K562 (cell line): ENCODE results near the gene FRMPD4. TPM values are rescaled to one million over a fixed set of nuclear protein-coding genes. Genes with fewer than 3 reads are reported as not detected.

ENCODE experiments used
- ATAC-seq: fragments of 200-7000 bp; cut with Tn5 transposase; 3 replicates; pipeline ENCODE4 v1.9.1; 2020; ENCODE audit warnings: moderate library complexity
- BruUV-seq: library from RNA; stranded (reverse); fragments of 400-500 nt; replicated peaks from 2 replicates; lab custom pipeline; 2021; lab: Mats Ljungman, UMichigan
- CTCF ChIA-PET: fragments of 300-600 bp; formaldehyde crosslinking; extraction: SDS; loops from one replicate; lab custom pipeline; 2021; ENCODE audit warnings: low intra/inter-chr PET ratio; lab: Yijun Ruan, JAX
- POLR2A ChIA-PET: fragments of 300-600, 350-650 bp; sonication (Branson Sonifier 250); formaldehyde crosslinking; extraction: SDS; loops from one replicate; lab custom pipeline; 2021; ENCODE audit warnings: antibody characterized with exemption, inconsistent platforms; lab: Yijun Ruan, JAX
- DNase-seq, 4 experiments: peaks; one replicate each; pipeline versions ENCODE4 v3.0.0 to v3.0.0-alpha.2; 2011 to 2018; ENCODE audit warnings: low spot score in 3 of 4, mixed read lengths in 3 of 4; ENCODE audit errors: extremely low read depth in 1 of 4
- FAIRE-seq: peaks from 2 replicates; lab custom pipeline; 2011; peaks lifted over from hg19 to GRCh38; lab: Jason Lieb, UNC
- H2AFZ ChIP-seq: 2 replicates; pipeline ENCODE4 v1.6.0; 2011; ENCODE audit warnings: low read depth, low read length, control low read depth, inconsistent platforms
- H3K27ac ChIP-seq: fragments of 200-600 bp; 3 replicates; pipeline ENCODE4 v1.8.0; 2011; ENCODE audit warnings: low read depth, mild to moderate bottlenecking, control low read depth, inconsistent platforms, low read length, moderate library complexity, mixed read lengths; ENCODE audit errors: extremely low read depth
- H3K27me3 ChIP-seq, 2 experiments: fragments of 300-600 bp in 1 of 2; 2 replicates in 1 of 2; 3 replicates in 1 of 2; pipeline versions ENCODE4 v1.6.0 to v1.8.0; 2011; ENCODE audit warnings: inconsistent platforms in 2 of 2, low read length in 2 of 2, mild to moderate bottlenecking in 1 of 2, mixed read lengths in 1 of 2, moderate library complexity in 1 of 2; ENCODE audit not compliant: control insufficient read depth in 2 of 2, insufficient read depth in 2 of 2
- H3K36me3 ChIP-seq: fragments of 300-600 bp; 3 replicates; pipeline ENCODE4 v1.8.0; 2011; ENCODE audit warnings: mild to moderate bottlenecking, low read length, inconsistent platforms; ENCODE audit not compliant: control insufficient read depth, insufficient read depth
- H3K4me1 ChIP-seq, 2 experiments: fragments of 200-600 bp in 1 of 2; replicated peaks in 1 of 2; 2 replicates in 1 of 2; 3 replicates in 1 of 2; pipeline versions ENCODE4 v1.5.1 to v1.8.0; 2011; ENCODE audit warnings: inconsistent platforms in 2 of 2, low read length in 2 of 2, mild to moderate bottlenecking in 1 of 2, mixed read lengths in 1 of 2, moderate library complexity in 1 of 2; ENCODE audit not compliant: control insufficient read depth in 2 of 2, insufficient read depth in 2 of 2
- H3K4me2 ChIP-seq: 2 replicates; pipeline ENCODE4 v1.6.1; 2011; ENCODE audit warnings: low read length, control low read depth, inconsistent platforms, mixed read lengths; ENCODE audit not compliant: insufficient read depth
- H3K4me3 ChIP-seq: fragments of 200-600 bp; sonication (generic), shearing (Covaris generic); 2 replicates; pipeline ENCODE4 v1.5.1; 2016; ENCODE audit warnings: control low read depth, inconsistent platforms
- H3K79me2 ChIP-seq: fragments of 200-600 bp; 3 replicates; pipeline ENCODE4 v1.8.0; 2011; ENCODE audit warnings: low read length, inconsistent platforms; ENCODE audit not compliant: control insufficient read depth, insufficient read depth
- H3K9ac ChIP-seq, 2 experiments: 2 replicates each; pipeline versions ENCODE4 v1.6.0 to v1.6.1; 2011; ENCODE audit warnings: low read depth in 2 of 2, low read length in 2 of 2, control low read depth in 1 of 2, inconsistent platforms in 1 of 2, mild to moderate bottlenecking in 1 of 2, mixed read lengths in 1 of 2; ENCODE audit not compliant: insufficient read depth in 1 of 2
- H3K9me1 ChIP-seq: one replicate; pipeline ENCODE4 v1.6.0; 2011; ENCODE audit warnings: inconsistent platforms, mild to moderate bottlenecking, low read length, moderate library complexity; ENCODE audit not compliant: control insufficient read depth, insufficient read depth
- H3K9me3 ChIP-seq: replicated peaks from 2 replicates; pipeline ENCODE4 v1.5.1; 2011; ENCODE audit warnings: low read depth, low read length, inconsistent platforms; ENCODE audit not compliant: control insufficient read depth, insufficient read depth
- H4K20me1 ChIP-seq: replicated peaks from 2 replicates; pipeline ENCODE4 v1.6.1; 2011; ENCODE audit warnings: low read length, inconsistent platforms, mixed read lengths; ENCODE audit not compliant: control insufficient read depth, insufficient read depth
- EP400 ChIP-seq: fragments of 450-650 bp; IDR thresholded peaks from 2 replicates; pipeline ENCODE4 v1.6.1; 2017; ENCODE audit warnings: antibody characterized with exemption, mild to moderate bottlenecking, moderate library complexity
- HIVEP1 ChIP-seq: fragments of 250-450 bp; sonication (Bioruptor Pico); IDR thresholded peaks from 2 replicates; pipeline ENCODE4 v1.4.0; 2020; ENCODE audit warnings: mild to moderate bottlenecking
- MBD2 ChIP-seq: sonication (generic); IDR thresholded peaks from 2 replicates; pipeline ENCODE4 v1.6.1; 2016; ENCODE audit warnings: low read depth, borderline replicate concordance
- PYGO2 ChIP-seq: fragments of 450-650 bp; IDR thresholded peaks from 2 replicates; pipeline ENCODE4 v1.6.1; 2016; ENCODE audit warnings: mild to moderate bottlenecking, missing genetic modification characterization, moderate library complexity, missing compliant biosample characterization
- RBM17 ChIP-seq: fragments of 200-400 bp; formaldehyde crosslinking; IDR thresholded peaks from 2 replicates; pipeline ENCODE4 v1.6.1; 2017; ENCODE audit warnings: low read depth, mild to moderate bottlenecking, low read length, borderline replicate concordance
- TAF1 ChIP-seq: IDR thresholded peaks from 2 replicates; pipeline ENCODE4 v1.6.1; 2011; ENCODE audit warnings: mild to moderate bottlenecking, low read length, moderate library complexity; ENCODE audit not compliant: insufficient read depth, control insufficient read depth, severe bottlenecking; ENCODE audit errors: extremely low read depth
- TARDBP ChIP-seq: fragments of 450-650 bp; IDR thresholded peaks from 2 replicates; pipeline ENCODE4 v1.6.1; 2016
- XRCC4 ChIP-seq: IDR thresholded peaks from one replicate; pipeline ENCODE4 v1.6.1; 2011; ENCODE audit not compliant: insufficient read depth, insufficient read length; ENCODE audit errors: extremely low read depth
- ZNF431 ChIP-seq: sonication (generic); formaldehyde crosslinking; IDR thresholded peaks from 2 replicates; pipeline ENCODE4 v1.8.0; 2022; ENCODE audit warnings: mild to moderate bottlenecking, missing genetic modification reagents
- WGBS: fragments of 100-300 bp; shearing (Covaris generic); methylation state at CpG from one replicate; pipeline ENCODE4 v1.1.6; 2016; ENCODE audit warnings: low coverage, mixed read lengths; ENCODE audit not compliant: insufficient coverage; ENCODE audit errors: missing lambda C conversion rate; 5-methylcytosine and 5-hydroxymethylcytosine counted together
- in situ Hi-C: fragments of 300-500 bp; cut with MboI; formaldehyde crosslinking; loops from 4 replicates; pipeline ENCODE4 v1.15.0; 2018; ENCODE audit warnings: inconsistent platforms, mixed read lengths
- intact Hi-C: fragments of 100-400 bp; cut with micrococcal nuclease; formaldehyde crosslinking; loops from 2 replicates; pipeline ENCODE4 v1.14.2; 2022
- polyA plus RNA-seq, 8 experiments: library from polyadenylated mRNA; depleted of rRNA in 4 of 8; stranded (reverse) in 5 of 8; unstranded in 3 of 8; fragments of >200 nt; fragmentation: Nextera tagmentation in 2 of 8; fragmentation: Illumina TruSeq in 1 of 8; extraction: Ambion mirVana in 2 of 8; extraction: Trizol in 1 of 8; gene quantifications; 2 replicates each; pipeline versions ENCODE4 v1.2.1 to v1.2.3, GENCODE V29; 2011 to 2014; ENCODE audit warnings: inconsistent platforms in 1 of 8, missing spikeins in 1 of 8
- total RNA-seq, 7 experiments: library from RNA; depleted of rRNA in 6 of 7; stranded (reverse); fragments of >200 nt in 6 of 7; fragmentation: Illumina TruSeq in 2 of 7; extraction: Trizol in 2 of 7; gene quantifications; 2 replicates each; pipeline versions ENCODE4 v1.2.1 to v1.2.3, GENCODE V29; 2011 to 2021; ENCODE audit warnings: low replicate concordance in 1 of 7
- TF ChIP-seq, protein P1 (sequence below): IDR thresholded peaks from 3 replicates; pipeline ENCODE4 v1.6.1; 2011; ENCODE audit warnings: borderline replicate concordance, mild to moderate bottlenecking, moderate library complexity; ENCODE audit not compliant: insufficient read length; ENCODE audit errors: extremely low read depth
- TF ChIP-seq, protein P2 (sequence below): sonication (generic); formaldehyde crosslinking; IDR thresholded peaks from 2 replicates; pipeline ENCODE4 v1.9.0; 2022; ENCODE audit warnings: mild to moderate bottlenecking, missing genetic modification reagents
- TF ChIP-seq, protein P3 (sequence below): fragments of 450-650 bp; IDR thresholded peaks from 2 replicates; pipeline ENCODE4 v1.6.1; 2018; ENCODE audit not compliant: partially characterized antibody

FRMPD4 gene
- total and polyA plus RNA-seq, 9 of the 15 experiments (the other 6 are each of a cell fraction or from before 2014, with no cell fraction given) = not detected

DNA sequence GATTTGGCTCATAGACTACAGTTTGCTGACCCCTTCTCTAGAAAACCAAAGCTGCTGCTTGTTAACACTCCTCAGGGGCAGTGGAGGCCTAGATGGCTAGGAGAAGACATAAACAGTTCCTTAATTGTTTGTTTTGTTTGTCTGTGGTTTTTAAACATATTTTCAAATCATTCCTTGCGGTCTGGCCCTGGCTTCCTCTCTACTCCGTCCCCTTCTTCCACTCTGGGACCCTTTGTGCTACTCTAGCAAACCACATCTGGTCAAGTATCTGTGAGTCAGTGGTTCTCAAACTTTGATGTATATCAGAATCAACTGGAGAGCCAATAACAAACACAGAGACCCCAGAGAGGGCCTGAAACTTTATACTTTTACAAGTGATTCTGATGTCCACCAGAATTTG is 36.1 kb downstream of the FRMPD4 start (continued):
- TF ChIP-seq, protein P1, sequence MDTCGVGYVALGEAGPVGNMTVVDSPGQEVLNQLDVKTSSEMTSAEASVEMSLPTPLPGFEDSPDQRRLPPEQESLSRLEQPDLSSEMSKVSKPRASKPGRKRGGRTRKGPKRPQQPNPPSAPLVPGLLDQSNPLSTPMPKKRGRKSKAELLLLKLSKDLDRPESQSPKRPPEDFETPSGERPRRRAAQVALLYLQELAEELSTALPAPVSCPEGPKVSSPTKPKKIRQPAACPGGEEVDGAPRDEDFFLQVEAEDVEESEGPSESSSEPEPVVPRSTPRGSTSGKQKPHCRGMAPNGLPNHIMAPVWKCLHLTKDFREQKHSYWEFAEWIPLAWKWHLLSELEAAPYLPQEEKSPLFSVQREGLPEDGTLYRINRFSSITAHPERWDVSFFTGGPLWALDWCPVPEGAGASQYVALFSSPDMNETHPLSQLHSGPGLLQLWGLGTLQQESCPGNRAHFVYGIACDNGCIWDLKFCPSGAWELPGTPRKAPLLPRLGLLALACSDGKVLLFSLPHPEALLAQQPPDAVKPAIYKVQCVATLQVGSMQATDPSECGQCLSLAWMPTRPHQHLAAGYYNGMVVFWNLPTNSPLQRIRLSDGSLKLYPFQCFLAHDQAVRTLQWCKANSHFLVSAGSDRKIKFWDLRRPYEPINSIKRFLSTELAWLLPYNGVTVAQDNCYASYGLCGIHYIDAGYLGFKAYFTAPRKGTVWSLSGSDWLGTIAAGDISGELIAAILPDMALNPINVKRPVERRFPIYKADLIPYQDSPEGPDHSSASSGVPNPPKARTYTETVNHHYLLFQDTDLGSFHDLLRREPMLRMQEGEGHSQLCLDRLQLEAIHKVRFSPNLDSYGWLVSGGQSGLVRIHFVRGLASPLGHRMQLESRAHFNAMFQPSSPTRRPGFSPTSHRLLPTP = no peak
- TF ChIP-seq, protein P2, sequence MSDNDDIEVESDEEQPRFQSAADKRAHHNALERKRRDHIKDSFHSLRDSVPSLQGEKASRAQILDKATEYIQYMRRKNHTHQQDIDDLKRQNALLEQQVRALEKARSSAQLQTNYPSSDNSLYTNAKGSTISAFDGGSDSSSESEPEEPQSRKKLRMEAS (CRISPR knock-in tag) = no peak
- TF ChIP-seq, all 486 proteins: peak for 0

DNA sequence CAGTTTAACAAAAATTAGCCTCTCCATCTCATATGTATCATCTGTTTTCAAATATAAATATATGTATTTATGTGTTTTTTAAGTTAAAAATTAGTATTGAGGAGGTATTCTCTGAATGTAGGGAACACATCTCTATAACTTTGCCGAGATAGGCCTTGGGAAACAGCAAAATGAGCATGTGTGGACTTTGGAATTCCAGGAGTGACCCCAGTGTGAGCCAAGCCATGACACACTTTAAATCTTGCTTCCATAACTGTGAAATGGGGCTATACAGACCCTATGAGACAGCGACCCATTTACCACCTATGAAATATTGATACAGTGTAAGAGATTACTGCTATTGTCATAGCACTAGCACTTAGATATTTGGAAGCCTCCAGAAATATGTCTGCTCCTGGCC is 58.8 kb downstream of the FRMPD4 start:
- CTCF ChIA-PET = no interaction called here
- H3K9ac ChIP-seq = no peak overlapping the region
- H3K79me2 ChIP-seq = no peaks in the 10 kb centered on the region
- no peaks in the 10 kb centered on the region for H3K27me3 ChIP-seq
- POLR2A ChIA-PET = no interaction called here
- no peaks in the 10 kb centered on the region for H3K4me1 ChIP-seq
- no peaks in the 10 kb centered on the region for H3K36me3 ChIP-seq
- no peak overlapping the region for H3K27ac ChIP-seq
- H3K4me3 ChIP-seq = no peak overlapping the region
- DNase-seq = no peak
- no peak overlapping the region for H3K4me2 ChIP-seq
- H2AFZ ChIP-seq = no peak overlapping the region
- no peaks in the 10 kb centered on the region for H3K9me3 ChIP-seq
- no peaks in the 10 kb centered on the region for H3K9me1 ChIP-seq
- FAIRE-seq = no peak
- in situ Hi-C loops (no loop called here), intact Hi-C loops (no loop called here)
- no peak for ATAC-seq
- H4K20me1 ChIP-seq = no peaks in the 10 kb centered on the region
- BruUV-seq = no TSS peak
- 0% methylated on average over 1 of the region's 2 CpGs for WGBS
- no peak for TF ChIP-seq TARDBP
- no peak for TF ChIP-seq RBM17
- TF ChIP-seq, protein P3, sequence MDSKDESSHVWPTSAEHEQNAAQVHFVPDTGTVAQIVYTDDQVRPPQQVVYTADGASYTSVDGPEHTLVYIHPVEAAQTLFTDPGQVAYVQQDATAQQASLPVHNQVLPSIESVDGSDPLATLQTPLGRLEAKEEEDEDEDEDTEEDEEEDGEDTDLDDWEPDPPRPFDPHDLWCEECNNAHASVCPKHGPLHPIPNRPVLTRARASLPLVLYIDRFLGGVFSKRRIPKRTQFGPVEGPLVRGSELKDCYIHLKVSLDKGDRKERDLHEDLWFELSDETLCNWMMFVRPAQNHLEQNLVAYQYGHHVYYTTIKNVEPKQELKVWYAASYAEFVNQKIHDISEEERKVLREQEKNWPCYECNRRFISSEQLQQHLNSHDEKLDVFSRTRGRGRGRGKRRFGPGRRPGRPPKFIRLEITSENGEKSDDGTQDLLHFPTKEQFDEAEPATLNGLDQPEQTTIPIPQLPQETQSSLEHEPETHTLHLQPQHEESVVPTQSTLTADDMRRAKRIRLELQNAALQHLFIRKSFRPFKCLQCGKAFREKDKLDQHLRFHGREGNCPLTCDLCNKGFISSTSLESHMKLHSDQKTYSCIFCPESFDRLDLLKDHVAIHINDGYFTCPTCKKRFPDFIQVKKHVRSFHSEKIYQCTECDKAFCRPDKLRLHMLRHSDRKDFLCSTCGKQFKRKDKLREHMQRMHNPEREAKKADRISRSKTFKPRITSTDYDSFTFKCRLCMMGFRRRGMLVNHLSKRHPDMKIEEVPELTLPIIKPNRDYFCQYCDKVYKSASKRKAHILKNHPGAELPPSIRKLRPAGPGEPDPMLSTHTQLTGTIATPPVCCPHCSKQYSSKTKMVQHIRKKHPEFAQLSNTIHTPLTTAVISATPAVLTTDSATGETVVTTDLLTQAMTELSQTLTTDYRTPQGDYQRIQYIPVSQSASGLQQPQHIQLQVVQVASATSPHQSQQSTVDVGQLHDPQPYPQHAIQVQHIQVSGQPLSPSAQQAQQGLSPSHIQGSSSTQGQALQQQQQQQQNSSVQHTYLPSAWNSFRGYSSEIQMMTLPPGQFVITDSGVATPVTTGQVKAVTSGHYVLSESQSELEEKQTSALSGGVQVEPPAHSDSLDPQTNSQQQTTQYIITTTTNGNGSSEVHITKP = no peak
- TF ChIP-seq ZNF431 (CRISPR knock-in tag) = no peak
- no peak for TF ChIP-seq EP400
- TF ChIP-seq MBD2 = no peak
- TF ChIP-seq TAF1 = no peak
- TF ChIP-seq HIVEP1 (CRISPR knock-in tag) = no peak
- no peak for TF ChIP-seq PYGO2 (tag)
- no peak for TF ChIP-seq XRCC4
